Measurements from ENCODE around the gene ROR2. TPM values are rescaled to one million over a fixed set of nuclear protein-coding genes. Genes with fewer than 3 reads are reported as not detected.
"Not testable (repeated sequence)": the region's sequence is repeated elsewhere in the genome, so short reads cannot be mapped to it uniquely, and the experiment has no call there.

Gene ROR2
- total RNA-seq, 1 donor from 2014 or later: under 0.01 TPM

DNA sequence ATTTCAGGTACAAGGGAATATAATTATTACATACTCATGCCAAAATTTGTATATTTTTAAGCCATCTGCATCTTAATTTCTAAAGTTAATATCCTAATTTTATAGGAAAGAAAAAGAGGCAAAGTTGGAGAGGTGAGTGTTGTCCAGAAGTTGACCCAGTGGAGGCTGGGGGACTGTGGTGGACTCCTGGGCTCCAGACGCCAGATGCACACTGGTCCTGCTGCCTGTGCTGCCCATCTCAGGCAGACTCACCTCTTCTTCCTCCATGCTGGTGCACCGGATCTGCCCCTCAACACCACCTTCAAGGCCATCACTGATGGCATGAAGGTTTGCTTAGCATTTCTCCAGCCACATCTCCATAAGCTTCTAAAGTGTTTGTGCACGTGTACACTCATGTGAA, 305.6 kb downstream of the ROR2 start:
- DNase-seq (ENCODE audit: low read depth in 2 of 2): no peak

DNA sequence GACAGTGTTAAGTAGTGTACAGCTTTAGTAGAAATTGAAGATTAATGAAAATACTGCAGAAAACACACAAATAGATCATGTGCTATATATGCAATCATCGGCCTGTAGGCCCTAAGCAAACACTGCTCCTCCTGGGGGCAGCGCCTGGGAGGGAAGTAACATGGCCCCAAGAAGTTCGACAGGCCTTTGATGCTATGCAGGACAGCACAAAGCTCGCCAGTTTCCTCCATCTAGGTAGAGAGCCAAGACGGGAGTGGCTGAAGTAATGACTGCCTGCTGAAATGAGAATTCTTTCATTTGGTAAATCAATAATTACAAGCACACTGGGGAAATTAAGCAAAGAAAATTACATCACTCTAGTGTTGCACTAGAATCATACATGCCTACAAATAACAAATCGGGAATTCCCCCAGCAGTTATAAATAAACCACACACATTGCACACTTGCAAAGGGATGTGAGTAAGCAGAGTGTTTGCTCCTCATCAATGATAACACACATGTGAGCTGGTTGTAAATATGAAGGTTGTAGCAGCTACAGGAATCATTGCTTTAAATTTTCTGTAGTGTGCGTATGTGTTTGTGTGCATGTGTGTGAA, 306.4 kb downstream of the ROR2 start:
- no peak for DNase-seq (ENCODE audit: low read depth in 2 of 2)

DNA sequence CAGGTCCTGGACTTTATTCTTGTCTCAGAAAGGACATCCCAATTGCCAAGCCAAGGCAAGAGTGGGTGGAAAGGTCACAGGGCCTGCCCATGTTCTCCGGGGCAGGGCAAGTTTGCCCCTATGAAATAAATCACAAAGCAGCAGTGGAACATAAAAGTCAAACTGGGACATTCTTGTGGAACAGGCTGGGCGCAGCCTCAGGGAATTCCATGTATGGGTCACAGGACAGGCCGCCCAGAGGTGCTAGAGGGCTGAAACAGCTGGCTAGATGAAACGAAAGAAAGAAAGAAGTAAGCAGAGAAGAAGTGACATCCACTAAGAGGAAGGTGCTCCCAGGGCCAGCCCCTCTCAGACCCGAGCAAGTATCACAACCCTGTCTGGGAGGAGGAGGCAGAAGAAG, 307.3 kb downstream of the ROR2 start:
- DNase-seq (ENCODE audit: low read depth in 2 of 2): no peak

DNA sequence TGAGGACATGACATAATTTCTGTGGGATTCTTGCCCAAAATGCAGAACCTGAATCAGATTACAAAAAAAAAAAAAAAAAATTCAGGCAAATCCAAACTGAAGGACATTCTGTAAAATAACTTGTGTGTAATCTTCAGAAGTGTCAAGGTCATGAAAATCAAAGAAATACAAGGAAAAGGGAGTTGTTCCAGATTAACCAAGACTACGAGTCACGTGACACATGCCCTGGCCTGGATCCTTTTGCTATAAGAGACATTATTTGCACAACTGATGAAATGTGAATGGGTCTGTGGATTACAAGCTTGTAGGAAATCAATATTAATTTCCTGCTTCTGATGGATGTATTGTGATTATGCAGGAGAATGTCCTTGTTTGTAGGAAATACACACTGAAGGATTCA, 309.6 kb downstream of the ROR2 start:
- no peak for DNase-seq (ENCODE audit: low read depth in 2 of 2)

DNA sequence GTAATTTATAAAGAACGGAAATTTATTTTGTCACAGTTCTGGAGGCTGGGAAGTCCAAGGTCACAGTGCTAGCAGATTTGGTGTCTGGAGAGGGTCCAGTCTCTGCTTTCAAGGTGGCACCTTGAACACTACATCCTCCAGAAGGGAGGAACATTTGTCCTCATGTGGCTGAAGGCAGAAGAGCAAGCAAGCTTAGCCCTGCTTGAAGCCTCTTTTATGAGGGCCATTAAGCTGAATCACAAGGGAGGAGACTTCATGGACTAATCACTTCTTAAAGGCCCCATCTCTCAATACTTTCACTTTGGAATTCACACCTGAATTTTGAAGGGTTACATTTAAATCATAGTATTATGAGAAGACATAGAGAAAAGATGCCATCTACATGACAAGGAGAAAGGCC, 311.0 kb downstream of the ROR2 start:
- DNase-seq (ENCODE audit: low read depth in 2 of 2): no peak

DNA sequence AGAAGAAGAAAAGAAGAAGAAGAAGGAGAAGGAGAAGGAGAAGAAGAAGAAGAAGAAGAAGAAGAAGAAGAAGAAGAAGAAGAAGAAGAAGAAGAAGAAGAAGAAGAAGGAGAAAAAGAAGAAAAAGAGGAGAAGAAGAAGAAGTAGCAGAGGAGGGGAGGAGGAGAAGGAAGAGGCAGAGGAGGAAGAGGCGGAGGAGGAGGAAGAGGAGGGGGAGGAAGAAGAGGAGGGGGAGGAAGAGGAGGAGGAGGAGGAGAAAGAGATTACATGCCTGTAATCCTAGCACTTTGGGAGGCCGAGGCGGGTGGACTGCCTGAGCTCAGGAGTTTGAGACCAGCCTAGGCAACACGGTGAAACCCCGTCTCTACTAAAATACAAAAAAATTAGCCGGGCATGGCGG, 315.2 kb downstream of the ROR2 start:
- not testable (repeated sequence) for DNase-seq (ENCODE audit: low read depth in 2 of 2)

DNA sequence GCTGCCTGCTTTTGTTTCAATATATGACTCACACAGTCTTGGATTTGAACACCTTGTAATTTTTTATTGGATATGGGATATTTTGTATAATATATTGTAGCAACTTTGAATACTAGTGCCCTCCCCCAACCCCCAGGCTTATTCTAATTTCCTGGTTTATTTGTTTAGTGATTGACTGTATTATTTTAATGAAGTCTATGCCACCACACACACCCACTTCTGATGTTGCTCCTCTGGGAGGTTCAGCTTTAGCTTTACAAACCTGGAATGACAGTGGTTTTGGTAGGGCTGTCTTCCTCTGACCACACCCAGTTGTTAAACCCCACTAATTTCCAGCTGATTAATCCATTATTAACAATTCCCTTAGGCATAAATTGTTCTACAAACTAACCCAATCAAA, 320.3 kb downstream of the ROR2 start:
- no peak for DNase-seq (ENCODE audit: low read depth in 2 of 2)

DNA sequence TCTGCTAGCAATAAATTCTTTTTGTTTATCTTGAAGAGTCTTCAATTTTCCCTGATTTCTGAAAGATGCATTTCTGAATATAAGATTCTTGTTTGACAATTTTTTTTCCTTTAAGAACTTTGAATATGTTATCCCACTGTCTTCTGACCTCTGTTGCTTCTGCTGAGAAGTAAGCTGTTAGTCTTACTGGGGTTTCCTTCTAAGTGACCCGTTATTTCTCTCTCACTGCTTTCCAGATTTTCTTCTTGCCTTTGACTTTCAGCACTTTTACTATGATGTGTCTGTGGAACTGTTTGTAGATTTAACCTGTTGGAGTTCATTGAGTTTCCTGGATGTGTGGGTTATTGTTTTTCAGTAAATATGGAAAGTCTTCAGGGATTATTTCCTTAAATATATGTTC, 321.1 kb downstream of the ROR2 start:
- no peak for DNase-seq (ENCODE audit: low read depth in 2 of 2)

DNA sequence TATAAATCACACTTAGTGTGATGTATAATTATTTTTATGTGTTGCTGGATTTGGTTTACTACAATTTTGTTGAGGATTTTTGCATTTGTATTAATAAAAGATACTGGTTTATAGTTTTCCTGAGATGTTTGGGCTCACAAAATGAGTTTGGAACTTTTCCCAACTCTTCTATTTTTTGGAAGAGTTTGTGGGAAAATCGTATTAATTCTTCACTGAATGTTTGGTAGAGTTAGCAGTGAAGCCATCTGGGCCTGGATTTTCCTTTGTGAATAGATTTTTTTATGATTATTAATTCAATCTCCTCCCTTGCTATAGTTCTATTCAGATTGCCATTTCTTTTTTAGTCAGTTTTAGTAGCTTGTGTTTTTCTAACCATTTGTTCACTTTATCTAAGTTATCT, 324.7 kb downstream of the ROR2 start:
- no peak for DNase-seq (ENCODE audit: low read depth in 2 of 2)

DNA sequence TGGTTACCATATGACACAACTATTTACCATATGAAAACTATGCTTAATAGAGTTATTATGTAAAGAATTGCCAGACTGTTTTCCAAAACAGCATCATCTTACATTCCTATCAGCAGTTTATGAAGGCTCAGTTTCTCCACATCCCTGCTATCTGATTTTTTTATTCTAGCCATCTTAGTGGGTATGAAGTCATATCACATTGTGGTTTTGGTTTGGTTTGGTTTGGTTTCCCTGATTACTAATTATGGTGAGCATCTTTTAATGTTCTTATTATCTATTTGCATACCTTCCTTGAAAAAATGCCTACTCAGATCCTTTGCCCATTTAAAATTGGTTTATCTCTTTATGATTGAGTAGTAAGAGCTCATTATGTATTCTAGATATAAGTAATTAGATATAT, 327.0 kb downstream of the ROR2 start:
- DNase-seq (ENCODE audit: low read depth in 2 of 2): no peak

DNA sequence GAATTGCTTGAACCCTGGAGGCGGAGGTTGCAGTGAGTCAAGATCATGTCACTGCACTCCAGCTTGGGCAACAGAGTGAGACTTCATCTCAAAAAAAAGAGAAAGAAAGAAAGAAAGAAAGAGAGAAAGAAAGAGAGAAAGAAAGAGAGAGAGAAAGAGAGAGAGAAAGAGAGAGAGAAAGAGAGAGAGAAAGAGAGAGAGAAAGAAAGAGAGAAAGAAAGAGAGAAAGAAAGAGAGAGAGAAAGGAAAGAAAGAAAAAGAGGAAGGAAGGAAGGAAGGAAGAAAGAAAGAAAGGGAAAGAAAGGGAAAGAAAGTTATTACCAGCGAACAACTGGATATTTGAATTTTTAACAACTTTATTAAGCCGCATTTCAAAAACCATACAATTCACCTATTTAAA, 327.9 kb downstream of the ROR2 start:
- DNase-seq (ENCODE audit: low read depth in 2 of 2): not testable (repeated sequence)

DNA sequence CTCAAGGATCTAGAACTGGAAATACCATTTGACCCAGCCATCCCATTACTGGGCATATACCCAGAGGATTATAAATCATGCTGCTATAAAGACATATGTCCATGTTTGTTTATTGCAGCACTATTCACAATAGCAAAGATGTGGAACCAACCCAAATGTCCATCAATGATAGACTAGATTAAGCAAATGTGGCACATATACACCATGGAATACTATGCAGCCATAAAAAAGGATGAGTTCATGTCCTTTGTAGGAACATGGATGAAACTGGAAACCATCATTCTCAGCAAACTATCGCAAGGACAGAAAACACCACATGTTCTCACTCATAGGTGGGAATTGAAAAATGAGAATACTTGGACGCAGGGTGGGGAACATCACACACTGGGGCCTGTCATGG, 336.0 kb downstream of the ROR2 start:
- DNase-seq (ENCODE audit: low read depth in 2 of 2): not testable (repeated sequence)

DNA sequence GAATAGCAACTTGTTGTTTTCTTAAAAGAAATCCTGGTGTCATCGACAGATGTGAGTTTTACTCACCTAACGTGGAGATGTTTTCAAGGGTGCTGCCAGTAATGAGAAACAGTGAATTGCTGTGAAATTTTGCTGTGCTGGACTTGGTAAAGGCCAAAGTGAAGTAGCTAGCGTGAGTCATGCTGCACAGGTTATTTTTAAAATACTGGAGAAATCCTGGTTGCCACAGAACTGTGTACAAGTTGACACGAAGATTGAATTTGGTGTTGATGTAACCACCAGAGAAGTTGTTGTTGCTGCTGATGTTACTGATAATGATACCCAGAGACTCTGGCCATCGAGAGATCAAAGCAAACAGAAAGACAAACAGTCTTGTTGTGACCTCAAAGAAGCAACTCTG, 338.4 kb downstream of the ROR2 start:
- no peak for DNase-seq (ENCODE audit: low read depth in 2 of 2)

DNA sequence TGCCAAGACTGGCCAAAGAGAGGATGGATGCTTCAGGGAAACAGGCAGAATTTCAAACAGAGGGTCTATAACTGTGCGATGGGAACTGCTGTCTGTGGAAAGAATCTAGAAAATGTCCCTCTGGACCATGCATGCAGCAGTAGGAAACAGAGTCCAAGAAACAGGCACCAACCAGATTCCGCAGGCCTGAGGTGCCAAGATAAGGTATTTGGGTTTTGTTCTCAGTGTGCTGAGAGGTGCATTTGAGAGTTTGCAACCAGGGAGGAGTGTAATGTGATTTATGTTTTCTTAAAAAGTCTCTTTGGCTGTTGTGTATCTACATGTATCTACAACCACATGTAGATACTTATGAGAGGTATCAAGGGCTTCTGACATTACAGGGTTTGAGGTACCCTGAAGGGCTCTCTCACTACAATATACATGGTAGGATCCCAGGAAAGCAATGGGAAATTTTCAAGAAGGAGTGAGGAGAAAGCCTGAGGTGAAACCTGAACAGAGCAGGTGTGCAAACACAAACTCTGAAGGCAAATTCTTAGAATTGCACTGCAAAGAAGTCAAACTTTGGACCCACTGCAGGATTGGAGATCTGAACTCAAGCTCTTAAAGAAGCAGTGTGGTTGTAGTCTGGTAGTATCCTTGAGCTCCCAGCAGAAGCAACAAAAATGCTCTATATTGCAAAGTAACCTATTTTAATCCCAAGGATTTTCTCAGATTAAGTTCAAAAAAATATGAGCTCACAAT, 343.6 kb downstream of the ROR2 start:
- no peak for DNase-seq (ENCODE audit: low read depth in 2 of 2)

DNA sequence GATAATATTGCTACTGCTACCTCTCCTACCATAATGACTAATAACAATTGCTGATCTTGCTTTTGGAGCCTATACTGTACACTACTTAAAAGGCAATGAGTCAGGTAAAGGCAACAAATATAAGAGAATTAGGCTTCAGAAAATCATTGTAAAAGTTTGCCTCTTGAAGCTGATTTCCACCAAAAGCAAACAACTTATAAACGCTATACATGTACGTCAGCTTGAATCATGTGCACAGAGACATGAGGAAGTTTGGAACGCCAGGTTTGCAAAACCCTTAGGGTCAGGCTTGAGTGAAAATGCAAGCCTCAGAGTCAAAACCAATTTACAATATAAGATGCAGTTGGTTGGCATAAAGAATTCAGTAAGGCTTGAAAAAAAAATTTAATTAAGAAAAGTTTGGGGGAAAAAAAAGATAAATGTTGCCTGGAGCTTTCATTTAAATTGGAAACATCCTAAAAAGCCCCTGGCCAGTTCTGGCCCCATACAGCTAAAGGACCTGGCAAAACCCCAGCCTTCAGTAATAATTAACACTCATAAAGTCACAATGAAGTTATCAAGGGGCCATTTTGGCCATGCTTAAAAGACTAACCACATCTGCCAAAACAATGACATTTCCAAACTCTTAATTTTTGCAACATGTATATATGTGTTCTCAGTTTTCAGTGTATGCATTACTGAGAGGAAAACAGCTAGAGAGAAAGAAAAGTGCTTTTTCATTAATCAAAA, 345.4 kb downstream of the ROR2 start:
- no peak for DNase-seq (ENCODE audit: low read depth in 2 of 2)

DNA sequence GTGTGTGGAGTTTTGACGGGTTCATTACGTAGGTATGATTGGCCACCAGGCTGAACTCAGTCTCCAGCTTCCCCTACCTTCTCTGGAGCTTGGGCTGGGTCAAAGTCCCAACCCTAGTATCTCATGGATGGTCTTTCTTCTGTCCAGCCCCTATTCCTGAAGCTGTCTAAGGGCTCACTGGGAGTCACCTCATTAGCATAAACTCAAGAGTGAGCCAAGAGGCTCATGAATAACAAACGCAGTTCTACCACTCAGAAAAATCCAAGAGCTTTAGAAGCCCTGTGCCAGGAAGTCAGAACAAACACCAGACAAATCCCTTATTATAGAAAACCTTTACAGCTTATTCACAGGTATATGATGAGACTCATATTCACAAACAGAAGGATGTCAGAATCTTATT, 346.1 kb downstream of the ROR2 start:
- DNase-seq (ENCODE audit: low read depth in 2 of 2): no peak

DNA sequence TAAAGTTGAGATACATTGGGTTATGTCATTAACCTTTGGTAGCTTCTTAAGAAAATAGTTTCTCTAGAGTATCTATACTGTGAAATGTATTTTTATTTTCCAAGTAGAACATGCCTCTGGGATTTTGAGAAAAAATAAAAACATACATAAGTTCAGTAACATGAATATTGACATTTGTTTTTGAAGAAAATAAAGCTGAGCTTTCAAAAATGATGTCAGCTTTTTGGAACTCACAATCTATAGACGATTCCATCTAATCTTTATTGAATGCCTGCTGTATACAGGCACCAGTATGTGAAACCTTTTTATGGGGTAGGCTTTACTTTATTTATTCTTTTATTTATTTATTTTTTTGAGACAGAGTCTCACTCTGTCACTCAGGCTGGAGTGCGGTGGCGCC, 350.5 kb downstream of the ROR2 start:
- DNase-seq (ENCODE audit: low read depth in 2 of 2): no peak

DNA sequence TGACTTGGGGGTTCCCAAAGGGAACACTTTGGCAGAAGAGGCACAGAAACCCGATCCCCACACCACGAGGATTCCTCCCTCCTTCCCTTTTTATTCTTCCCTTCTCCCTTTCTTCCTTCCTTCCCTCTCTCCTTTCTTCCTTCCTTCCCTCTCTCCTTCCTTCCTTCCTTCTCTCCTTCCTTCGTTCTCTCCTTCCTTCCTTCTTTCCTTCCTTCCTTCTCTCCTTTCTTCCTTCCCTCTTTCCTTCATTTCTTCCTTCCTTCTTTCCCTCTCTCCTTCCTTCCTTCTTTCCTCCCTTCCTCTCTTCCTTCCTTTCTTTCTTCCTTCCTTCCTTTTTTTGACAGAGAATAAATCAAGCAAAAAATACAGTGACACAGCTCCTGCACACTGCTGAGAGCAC, 358.4 kb downstream of the ROR2 start:
- DNase-seq (ENCODE audit: low read depth in 2 of 2): no peak

DNA sequence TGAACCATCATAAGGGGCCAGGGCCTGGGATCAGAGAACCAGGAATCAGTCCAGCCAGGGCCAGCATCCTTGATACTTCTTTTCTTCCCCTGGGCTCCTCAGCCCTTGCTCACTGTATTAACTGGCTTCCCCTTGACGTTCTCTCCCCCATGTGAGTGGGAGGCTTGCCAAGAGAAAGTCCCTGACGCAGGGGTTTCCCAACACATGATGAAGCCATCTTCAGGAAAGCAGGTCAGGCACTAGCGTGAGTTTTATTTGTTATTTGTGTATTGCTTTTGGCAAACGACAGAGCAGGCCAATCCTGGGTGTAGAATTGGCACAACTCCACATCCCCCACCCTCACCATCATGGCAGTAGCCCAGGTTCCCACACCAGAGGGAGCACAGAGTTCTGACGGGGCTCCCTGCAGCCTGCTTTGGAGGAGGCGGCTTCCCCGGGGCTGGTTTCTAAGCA, 360.9 kb downstream of the ROR2 start:
- DNase-seq (ENCODE audit: low read depth in 2 of 2): peak; percentile 3 to 61

DNA sequence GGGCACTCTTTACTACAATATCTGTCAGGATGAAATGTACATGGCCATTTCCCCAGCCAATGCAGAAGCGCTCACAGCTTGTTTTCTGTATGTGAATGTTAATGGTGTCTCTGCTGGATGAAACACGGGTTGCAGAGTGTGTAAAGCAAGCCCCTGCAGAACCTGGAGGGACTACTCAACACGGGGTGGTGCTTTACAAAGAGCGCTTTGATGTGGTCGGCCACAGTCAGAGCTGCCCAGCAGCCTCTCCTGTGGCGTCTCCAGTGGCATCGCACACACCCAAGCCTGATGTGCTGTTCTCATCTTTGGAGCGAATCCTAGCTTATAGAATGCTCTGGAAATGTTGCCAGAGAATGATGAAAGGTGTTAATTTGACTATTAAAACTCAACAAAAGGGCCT, 363.7 kb downstream of the ROR2 start:
- DNase-seq (ENCODE audit: low read depth in 2 of 2): no peak

DNA sequence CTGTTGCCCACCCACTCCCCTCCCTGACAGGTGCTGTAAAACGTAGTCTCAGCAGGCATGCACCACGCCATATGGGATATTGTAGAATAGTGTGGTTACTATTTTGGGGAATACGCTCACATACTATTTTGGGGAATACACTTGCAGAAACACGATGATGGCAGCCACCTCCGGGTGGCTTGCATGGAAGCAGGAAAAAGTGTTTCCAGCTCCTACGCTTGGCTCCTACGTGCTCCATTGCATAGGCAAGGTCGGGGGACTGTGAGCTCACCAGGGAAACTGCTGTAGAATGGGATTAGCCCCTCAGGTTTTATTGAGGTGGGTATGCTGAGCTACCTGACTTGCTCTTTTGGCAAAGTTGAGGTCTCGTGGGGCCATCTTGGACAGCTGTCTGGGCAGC, 366.1 kb downstream of the ROR2 start:
- no peak for DNase-seq (ENCODE audit: low read depth in 2 of 2)

DNA sequence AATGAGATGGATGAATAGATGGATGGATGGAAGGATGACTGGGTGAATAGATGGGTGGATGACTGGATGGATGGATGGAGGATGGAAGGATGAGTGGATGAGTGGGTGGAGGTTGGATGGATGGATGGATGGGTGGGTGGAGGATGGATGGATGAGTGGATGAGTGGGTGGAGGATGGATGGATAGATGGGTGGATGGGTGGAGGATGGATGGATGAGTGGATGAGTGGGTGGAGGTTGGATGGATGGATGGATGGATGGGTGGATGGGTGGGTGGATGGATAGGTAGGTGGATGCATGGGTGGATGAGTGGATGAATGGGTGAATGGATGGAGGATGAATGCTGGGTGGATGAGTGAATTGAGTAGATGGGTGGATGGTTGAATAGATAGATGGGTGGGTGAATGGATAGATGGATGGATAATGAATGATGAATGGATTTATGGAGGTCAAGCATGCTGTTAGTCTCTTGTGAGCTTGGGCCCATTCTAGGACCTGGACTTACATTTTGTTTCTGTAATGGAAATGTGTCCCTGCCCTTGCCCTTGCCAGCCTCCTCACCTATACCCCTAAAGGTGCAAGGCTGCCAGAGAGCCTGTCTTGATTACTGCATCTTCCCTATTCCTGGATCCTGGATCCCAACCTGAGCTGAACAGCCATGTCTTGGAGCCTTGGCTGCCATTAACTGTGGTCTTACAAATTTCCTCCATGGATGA, 366.7 kb downstream of the ROR2 start:
- DNase-seq (ENCODE audit: low read depth in 2 of 2): no peak

Measured in lung microvascular endothelial cell (primary cell).